Testis (tissue), 2 donors: ENCODE measurements around the gene GRID2.

ENCODE experiments used
- POLR2A ChIP-seq: fragments of 450-650 bp; IDR thresholded peaks from one replicate; pipeline ENCODE4 v1.6.1; 2017; ENCODE audit warnings: antibody characterized with exemption, mild to moderate bottlenecking, moderate library complexity
- TF ChIP-seq, protein P1 (sequence below), 3 experiments: fragments of 450-650 bp in 2 of 3; fragments of 200-600 bp in 1 of 3; sonication (generic) in 1 of 3; IDR thresholded peaks; one replicate each; pipeline ENCODE4 v1.5.1; 2016 to 2019; ENCODE audit warnings: antibody characterized with exemption in 3 of 3, mild to moderate bottlenecking in 2 of 3, moderate library complexity in 1 of 3

DNA sequence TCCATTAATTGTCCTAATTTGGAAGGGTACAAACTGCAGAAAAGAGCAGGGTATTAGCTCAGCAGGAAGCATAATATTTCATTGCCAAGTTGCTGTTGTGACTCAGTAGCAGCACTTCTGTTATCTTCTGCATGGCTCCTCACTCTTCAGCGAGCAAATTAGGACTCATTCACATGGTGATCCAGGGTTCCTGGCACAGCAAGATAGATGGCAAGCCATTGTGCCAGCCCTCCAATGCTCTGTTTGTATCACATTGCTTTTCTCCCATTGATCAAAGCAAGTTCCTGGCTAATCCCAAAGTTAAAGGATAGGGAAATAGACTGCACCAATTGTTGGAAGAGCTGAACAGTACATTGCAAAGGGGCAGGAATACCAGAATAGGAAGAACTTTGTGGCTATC lies 1142.3 kb downstream of the GRID2 start:
- TF ChIP-seq, protein P1, sequence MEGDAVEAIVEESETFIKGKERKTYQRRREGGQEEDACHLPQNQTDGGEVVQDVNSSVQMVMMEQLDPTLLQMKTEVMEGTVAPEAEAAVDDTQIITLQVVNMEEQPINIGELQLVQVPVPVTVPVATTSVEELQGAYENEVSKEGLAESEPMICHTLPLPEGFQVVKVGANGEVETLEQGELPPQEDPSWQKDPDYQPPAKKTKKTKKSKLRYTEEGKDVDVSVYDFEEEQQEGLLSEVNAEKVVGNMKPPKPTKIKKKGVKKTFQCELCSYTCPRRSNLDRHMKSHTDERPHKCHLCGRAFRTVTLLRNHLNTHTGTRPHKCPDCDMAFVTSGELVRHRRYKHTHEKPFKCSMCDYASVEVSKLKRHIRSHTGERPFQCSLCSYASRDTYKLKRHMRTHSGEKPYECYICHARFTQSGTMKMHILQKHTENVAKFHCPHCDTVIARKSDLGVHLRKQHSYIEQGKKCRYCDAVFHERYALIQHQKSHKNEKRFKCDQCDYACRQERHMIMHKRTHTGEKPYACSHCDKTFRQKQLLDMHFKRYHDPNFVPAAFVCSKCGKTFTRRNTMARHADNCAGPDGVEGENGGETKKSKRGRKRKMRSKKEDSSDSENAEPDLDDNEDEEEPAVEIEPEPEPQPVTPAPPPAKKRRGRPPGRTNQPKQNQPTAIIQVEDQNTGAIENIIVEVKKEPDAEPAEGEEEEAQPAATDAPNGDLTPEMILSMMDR (IDR thresholded peaks at IDR 0.05): no peak
- TF ChIP-seq POLR2A: no peak
